Omental fat pad (tissue), 4 donors: ENCODE measurements around the gene MAPK10. TPM values are rescaled to one million over a fixed set of nuclear protein-coding genes. Genes with fewer than 3 reads are reported as not detected.

Source experiments
- ATAC-seq: fragments of 150-250 bp; one replicate; pipeline ENCODE4 v1.9.1; 2016; ENCODE audit warnings: mild to moderate bottlenecking, moderate library complexity; ENCODE audit not compliant: low FRiP score
- DNase-seq: peaks from one replicate; pipeline ENCODE4 v3.0.0-alpha.2; 2019; ENCODE audit warnings: low spot score
- CTCF ChIP-seq, 3 donors: fragments of 450-650 bp; IDR thresholded peaks; one replicate each; pipeline ENCODE4 v1.5.1; 2016 to 2017; ENCODE audit warnings: antibody characterized with exemption in 3 of 3, mild to moderate bottlenecking in 3 of 3, moderate library complexity in 2 of 3
- total RNA-seq, 4 donors: library from RNA; depleted of rRNA; stranded (reverse); fragments of >200 nt; gene quantifications; one replicate each; pipeline ENCODE4 v1.1.0, GENCODE V29; 2016

Gene MAPK10
- 10 to 100 TPM; 38.5 to 51.3 (median 41.4) TPM for total RNA-seq

- ATAC-seq (peak; percentile 92), DNase-seq (peak; percentile 31)
- no peak for TF ChIP-seq CTCF (IDR thresholded peaks at IDR 0.05)
These were observed at the start of gene MAPK10 for GRCh38 chr4:86359944-86360478. TSS of gene MAPK10 (minus strand) at chr4:86360053.

GRCh38 chr4:86403575-86403974 lies 43.7 kb upstream of the MAPK10 start:
- no peak for ATAC-seq
- no peak for TF ChIP-seq CTCF (IDR thresholded peaks at IDR 0.05)
- DNase-seq = no peak

- DNase-seq (no peak), ATAC-seq (no peak)
- TF ChIP-seq CTCF (IDR thresholded peaks at IDR 0.05) = no peak
These were observed 42.0 kb upstream of the MAPK10 start for GRCh38 chr4:86401826-86402225.

GRCh38 chr4:86400216-86400615 lies 40.4 kb upstream of the MAPK10 start:
- ATAC-seq (no peak), DNase-seq (no peak)
- no peak for TF ChIP-seq CTCF (IDR thresholded peaks at IDR 0.05)

GRCh38 chr4:86398187-86398586 lies 38.3 kb upstream of the MAPK10 start:
- no peak for DNase-seq
- no peak for TF ChIP-seq CTCF (IDR thresholded peaks at IDR 0.05)
- ATAC-seq = no peak

- DNase-seq = no peak
- no peak for ATAC-seq
- no peak for TF ChIP-seq CTCF (IDR thresholded peaks at IDR 0.05)
These were observed 33.9 kb upstream of the MAPK10 start for GRCh38 chr4:86393749-86394148.

- no peak for TF ChIP-seq CTCF (IDR thresholded peaks at IDR 0.05)
- DNase-seq (no peak), ATAC-seq (no peak)
These were observed 29.8 kb upstream of the MAPK10 start for GRCh38 chr4:86389664-86390063.
